WTC11 (cell line): ENCODE results near the gene RPS6KA2. TPM values are rescaled to one million over a fixed set of nuclear protein-coding genes. Genes with fewer than 3 reads are reported as not detected.

Source experiments
- ATAC-seq: fragments of 200-7000 bp; cut with Tn5 transposase; 2 replicates; pipeline ENCODE4 v1.10.0; 2021; ENCODE audit warnings: mild to moderate bottlenecking, moderate library complexity
- CTCF ChIA-PET: fragments of 300-600 bp; sonication (Branson Sonifier 250); formaldehyde crosslinking; loops from one replicate; lab custom pipeline; 2021; ENCODE audit warnings: antibody characterized with exemption; lab: Charles Lee
- POLR2A ChIA-PET: fragments of 350-600 bp; sonication (Branson Sonifier 250); formaldehyde crosslinking; loops from one replicate; lab custom pipeline; 2021; ENCODE audit warnings: antibody characterized with exemption; lab: Charles Lee
- DNase-seq: peaks from one replicate; pipeline ENCODE4 v3.0.0; 2021; ENCODE audit warnings: low spot score
- H3K27ac Mint-ChIP-seq: 2 replicates; pipeline ENCODE4 v1.8.0; 2021; ENCODE audit warnings: mixed read lengths
- H3K27me3 Mint-ChIP-seq: 2 replicates; pipeline ENCODE4 v1.8.0; 2021; ENCODE audit warnings: low read depth, mild to moderate bottlenecking, moderate library complexity, mixed read lengths
- H3K36me3 Mint-ChIP-seq: 2 replicates; pipeline ENCODE4 v1.8.0; 2021; ENCODE audit warnings: mixed read lengths
- H3K4me1 Mint-ChIP-seq: 2 replicates; pipeline ENCODE4 v1.8.0; 2022; ENCODE audit warnings: mixed read lengths
- H3K4me3 Mint-ChIP-seq: 2 replicates; pipeline ENCODE4 v1.8.0; 2021; ENCODE audit warnings: mild to moderate bottlenecking, moderate library complexity, mixed read lengths
- H3K9me3 Mint-ChIP-seq: 2 replicates; pipeline ENCODE4 v1.8.0; 2021; ENCODE audit warnings: mixed read lengths
- FOXJ3 ChIP-seq: sonication (generic); formaldehyde crosslinking; IDR thresholded peaks from 2 replicates; pipeline ENCODE4 v1.9.0; 2021; ENCODE audit warnings: missing genetic modification reagents, mild to moderate bottlenecking, borderline replicate concordance
- GTF2I ChIP-seq: fragments of 250-450 bp; sonication (Bioruptor Pico); conservative IDR thresholded peaks from 2 replicates; pipeline ENCODE4 v1.4.0; 2021; ENCODE audit warnings: mild to moderate bottlenecking
- HMGA2 ChIP-seq: fragments of 250-450 bp; sonication (Bioruptor Pico); IDR thresholded peaks from 2 replicates; pipeline ENCODE4 v1.4.0; 2021; ENCODE audit warnings: mild to moderate bottlenecking, moderate library complexity
- IRF2 ChIP-seq: sonication (generic); formaldehyde crosslinking; IDR thresholded peaks from 2 replicates; pipeline ENCODE4 v1.8.0; 2022; ENCODE audit warnings: low read depth, missing genetic modification reagents, borderline replicate concordance
- MLX ChIP-seq: sonication (generic); formaldehyde crosslinking; IDR thresholded peaks from 2 replicates; pipeline ENCODE4 v1.8.1; 2023; ENCODE audit warnings: mild to moderate bottlenecking, missing genetic modification reagents, moderate library complexity
- MYBL2 ChIP-seq: sonication (generic); formaldehyde crosslinking; IDR thresholded peaks from 2 replicates; pipeline ENCODE4 v1.8.1; 2023; ENCODE audit warnings: mild to moderate bottlenecking, moderate library complexity, missing genetic modification reagents
- NFATC4 ChIP-seq: fragments of 250-450 bp; sonication (Bioruptor Pico); IDR thresholded peaks from 2 replicates; pipeline ENCODE4 v1.9.0; 2021; ENCODE audit warnings: mild to moderate bottlenecking
- NR2C2 ChIP-seq: sonication (generic); formaldehyde crosslinking; IDR thresholded peaks from 2 replicates; pipeline ENCODE4 v1.8.0; 2022; ENCODE audit warnings: mild to moderate bottlenecking, missing genetic modification reagents
- NR3C1 ChIP-seq: sonication (generic); formaldehyde crosslinking; conservative IDR thresholded peaks from 2 replicates; pipeline ENCODE4 v1.8.1; 2023; ENCODE audit warnings: low read depth, mild to moderate bottlenecking, missing genetic modification reagents
- PRRX2 ChIP-seq: fragments of 250-450 bp; sonication (Bioruptor Pico); IDR thresholded peaks from 2 replicates; pipeline ENCODE4 v1.8.0; 2021; ENCODE audit warnings: mild to moderate bottlenecking
- TEAD4 ChIP-seq: sonication (generic); formaldehyde crosslinking; IDR thresholded peaks from 2 replicates; pipeline ENCODE4 v1.8.0; 2022; ENCODE audit warnings: mild to moderate bottlenecking, missing genetic modification reagents
- ZMAT4 ChIP-seq: fragments of 250-450 bp; sonication (Bioruptor Pico); IDR thresholded peaks from 2 replicates; pipeline ENCODE4 v1.9.0; 2021; ENCODE audit warnings: mild to moderate bottlenecking
- ZNF232 ChIP-seq: sonication (generic); formaldehyde crosslinking; IDR thresholded peaks from 2 replicates; pipeline ENCODE4 v1.8.0; 2022; ENCODE audit warnings: mild to moderate bottlenecking, missing genetic modification reagents
- ZNF532 ChIP-seq: fragments of 250-450 bp; sonication (Bioruptor Pico); IDR thresholded peaks from 2 replicates; pipeline ENCODE4 v1.9.0; 2021; ENCODE audit warnings: mild to moderate bottlenecking, borderline replicate concordance
- total RNA-seq: library from RNA; stranded (reverse); gene quantifications from 3 replicates; pipeline ENCODE4 v1.2.3, GENCODE V29; 2021
- TF ChIP-seq, protein P1 (sequence below): sonication (generic); formaldehyde crosslinking; IDR thresholded peaks from 2 replicates; pipeline ENCODE4 v1.8.1; 2022; ENCODE audit warnings: low read depth, mild to moderate bottlenecking, moderate library complexity, missing genetic modification reagents, borderline replicate concordance
- TF ChIP-seq, protein P2 (sequence below): sonication (generic); formaldehyde crosslinking; IDR thresholded peaks from 2 replicates; pipeline ENCODE4 v1.8.1; 2023; ENCODE audit warnings: mild to moderate bottlenecking, missing genetic modification reagents
- TF ChIP-seq, protein P3 (sequence below): sonication (generic); formaldehyde crosslinking; IDR thresholded peaks from 2 replicates; pipeline ENCODE4 v1.8.1; 2022; ENCODE audit warnings: mild to moderate bottlenecking, missing genetic modification reagents, moderate library complexity, borderline replicate concordance
- TF ChIP-seq, protein P4 (sequence below): sonication (generic); formaldehyde crosslinking; IDR thresholded peaks from 2 replicates; pipeline ENCODE4 v1.8.0; 2023; ENCODE audit warnings: missing genetic modification reagents, mild to moderate bottlenecking, borderline replicate concordance
- TF ChIP-seq, protein P5 (sequence below): sonication (generic); formaldehyde crosslinking; IDR thresholded peaks from 2 replicates; pipeline ENCODE4 v1.8.0; 2023; ENCODE audit warnings: mild to moderate bottlenecking, missing genetic modification reagents

The RPS6KA2 gene
- total RNA-seq, 1 experiment from 2014 or later, result 24.2 TPM

GRCh38 chr6:166589337-166589731, 37.7 kb downstream of the RPS6KA2 start:
- DNase-seq, result no peak
- H3K9me3 Mint-ChIP-seq, result no peaks in the 10 kb centered on the region
- TF ChIP-seq NR3C1 (CRISPR knock-in tag) (no peak), ZMAT4 (CRISPR knock-in tag) (no peak), NFATC4 (CRISPR knock-in tag) (no peak), GTF2I (CRISPR knock-in tag) (no peak), HMGA2 (CRISPR knock-in tag) (no peak), PRRX2 (CRISPR knock-in tag) (no peak), NR2C2 (no peak), ZNF532 (CRISPR knock-in tag) (no peak), ZNF232 (CRISPR knock-in tag) (no peak), FOXJ3 (CRISPR knock-in tag) (no peak), MYBL2 (CRISPR knock-in tag) (no peak), IRF2 (no peak), MLX (CRISPR knock-in tag) (no peak), TEAD4 (CRISPR knock-in tag) (no peak)
- TF ChIP-seq, protein P1, sequence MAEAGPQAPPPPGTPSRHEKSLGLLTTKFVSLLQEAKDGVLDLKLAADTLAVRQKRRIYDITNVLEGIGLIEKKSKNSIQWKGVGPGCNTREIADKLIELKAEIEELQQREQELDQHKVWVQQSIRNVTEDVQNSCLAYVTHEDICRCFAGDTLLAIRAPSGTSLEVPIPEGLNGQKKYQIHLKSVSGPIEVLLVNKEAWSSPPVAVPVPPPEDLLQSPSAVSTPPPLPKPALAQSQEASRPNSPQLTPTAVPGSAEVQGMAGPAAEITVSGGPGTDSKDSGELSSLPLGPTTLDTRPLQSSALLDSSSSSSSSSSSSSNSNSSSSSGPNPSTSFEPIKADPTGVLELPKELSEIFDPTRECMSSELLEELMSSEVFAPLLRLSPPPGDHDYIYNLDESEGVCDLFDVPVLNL (CRISPR knock-in tag), result no peak
- TF ChIP-seq, protein P2, sequence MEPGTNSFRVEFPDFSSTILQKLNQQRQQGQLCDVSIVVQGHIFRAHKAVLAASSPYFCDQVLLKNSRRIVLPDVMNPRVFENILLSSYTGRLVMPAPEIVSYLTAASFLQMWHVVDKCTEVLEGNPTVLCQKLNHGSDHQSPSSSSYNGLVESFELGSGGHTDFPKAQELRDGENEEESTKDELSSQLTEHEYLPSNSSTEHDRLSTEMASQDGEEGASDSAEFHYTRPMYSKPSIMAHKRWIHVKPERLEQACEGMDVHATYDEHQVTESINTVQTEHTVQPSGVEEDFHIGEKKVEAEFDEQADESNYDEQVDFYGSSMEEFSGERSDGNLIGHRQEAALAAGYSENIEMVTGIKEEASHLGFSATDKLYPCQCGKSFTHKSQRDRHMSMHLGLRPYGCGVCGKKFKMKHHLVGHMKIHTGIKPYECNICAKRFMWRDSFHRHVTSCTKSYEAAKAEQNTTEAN (CRISPR knock-in tag), result no peak
- TF ChIP-seq, protein P3, sequence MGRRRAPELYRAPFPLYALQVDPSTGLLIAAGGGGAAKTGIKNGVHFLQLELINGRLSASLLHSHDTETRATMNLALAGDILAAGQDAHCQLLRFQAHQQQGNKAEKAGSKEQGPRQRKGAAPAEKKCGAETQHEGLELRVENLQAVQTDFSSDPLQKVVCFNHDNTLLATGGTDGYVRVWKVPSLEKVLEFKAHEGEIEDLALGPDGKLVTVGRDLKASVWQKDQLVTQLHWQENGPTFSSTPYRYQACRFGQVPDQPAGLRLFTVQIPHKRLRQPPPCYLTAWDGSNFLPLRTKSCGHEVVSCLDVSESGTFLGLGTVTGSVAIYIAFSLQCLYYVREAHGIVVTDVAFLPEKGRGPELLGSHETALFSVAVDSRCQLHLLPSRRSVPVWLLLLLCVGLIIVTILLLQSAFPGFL (CRISPR knock-in tag), result no peak
- TF ChIP-seq, protein P4, sequence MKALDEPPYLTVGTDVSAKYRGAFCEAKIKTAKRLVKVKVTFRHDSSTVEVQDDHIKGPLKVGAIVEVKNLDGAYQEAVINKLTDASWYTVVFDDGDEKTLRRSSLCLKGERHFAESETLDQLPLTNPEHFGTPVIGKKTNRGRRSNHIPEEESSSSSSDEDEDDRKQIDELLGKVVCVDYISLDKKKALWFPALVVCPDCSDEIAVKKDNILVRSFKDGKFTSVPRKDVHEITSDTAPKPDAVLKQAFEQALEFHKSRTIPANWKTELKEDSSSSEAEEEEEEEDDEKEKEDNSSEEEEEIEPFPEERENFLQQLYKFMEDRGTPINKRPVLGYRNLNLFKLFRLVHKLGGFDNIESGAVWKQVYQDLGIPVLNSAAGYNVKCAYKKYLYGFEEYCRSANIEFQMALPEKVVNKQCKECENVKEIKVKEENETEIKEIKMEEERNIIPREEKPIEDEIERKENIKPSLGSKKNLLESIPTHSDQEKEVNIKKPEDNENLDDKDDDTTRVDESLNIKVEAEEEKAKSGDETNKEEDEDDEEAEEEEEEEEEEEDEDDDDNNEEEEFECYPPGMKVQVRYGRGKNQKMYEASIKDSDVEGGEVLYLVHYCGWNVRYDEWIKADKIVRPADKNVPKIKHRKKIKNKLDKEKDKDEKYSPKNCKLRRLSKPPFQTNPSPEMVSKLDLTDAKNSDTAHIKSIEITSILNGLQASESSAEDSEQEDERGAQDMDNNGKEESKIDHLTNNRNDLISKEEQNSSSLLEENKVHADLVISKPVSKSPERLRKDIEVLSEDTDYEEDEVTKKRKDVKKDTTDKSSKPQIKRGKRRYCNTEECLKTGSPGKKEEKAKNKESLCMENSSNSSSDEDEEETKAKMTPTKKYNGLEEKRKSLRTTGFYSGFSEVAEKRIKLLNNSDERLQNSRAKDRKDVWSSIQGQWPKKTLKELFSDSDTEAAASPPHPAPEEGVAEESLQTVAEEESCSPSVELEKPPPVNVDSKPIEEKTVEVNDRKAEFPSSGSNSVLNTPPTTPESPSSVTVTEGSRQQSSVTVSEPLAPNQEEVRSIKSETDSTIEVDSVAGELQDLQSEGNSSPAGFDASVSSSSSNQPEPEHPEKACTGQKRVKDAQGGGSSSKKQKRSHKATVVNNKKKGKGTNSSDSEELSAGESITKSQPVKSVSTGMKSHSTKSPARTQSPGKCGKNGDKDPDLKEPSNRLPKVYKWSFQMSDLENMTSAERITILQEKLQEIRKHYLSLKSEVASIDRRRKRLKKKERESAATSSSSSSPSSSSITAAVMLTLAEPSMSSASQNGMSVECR (CRISPR knock-in tag), result no peak
- TF ChIP-seq, protein P5, sequence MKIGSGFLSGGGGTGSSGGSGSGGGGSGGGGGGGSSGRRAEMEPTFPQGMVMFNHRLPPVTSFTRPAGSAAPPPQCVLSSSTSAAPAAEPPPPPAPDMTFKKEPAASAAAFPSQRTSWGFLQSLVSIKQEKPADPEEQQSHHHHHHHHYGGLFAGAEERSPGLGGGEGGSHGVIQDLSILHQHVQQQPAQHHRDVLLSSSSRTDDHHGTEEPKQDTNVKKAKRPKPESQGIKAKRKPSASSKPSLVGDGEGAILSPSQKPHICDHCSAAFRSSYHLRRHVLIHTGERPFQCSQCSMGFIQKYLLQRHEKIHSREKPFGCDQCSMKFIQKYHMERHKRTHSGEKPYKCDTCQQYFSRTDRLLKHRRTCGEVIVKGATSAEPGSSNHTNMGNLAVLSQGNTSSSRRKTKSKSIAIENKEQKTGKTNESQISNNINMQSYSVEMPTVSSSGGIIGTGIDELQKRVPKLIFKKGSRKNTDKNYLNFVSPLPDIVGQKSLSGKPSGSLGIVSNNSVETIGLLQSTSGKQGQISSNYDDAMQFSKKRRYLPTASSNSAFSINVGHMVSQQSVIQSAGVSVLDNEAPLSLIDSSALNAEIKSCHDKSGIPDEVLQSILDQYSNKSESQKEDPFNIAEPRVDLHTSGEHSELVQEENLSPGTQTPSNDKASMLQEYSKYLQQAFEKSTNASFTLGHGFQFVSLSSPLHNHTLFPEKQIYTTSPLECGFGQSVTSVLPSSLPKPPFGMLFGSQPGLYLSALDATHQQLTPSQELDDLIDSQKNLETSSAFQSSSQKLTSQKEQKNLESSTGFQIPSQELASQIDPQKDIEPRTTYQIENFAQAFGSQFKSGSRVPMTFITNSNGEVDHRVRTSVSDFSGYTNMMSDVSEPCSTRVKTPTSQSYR, result no peak
- ChIA-PET CTCF (no interaction called here), POLR2A (interaction anchor here (0.7 to 1.2 kb wide), 2 partner anchors 17 to 33 kb away, joined by 3 to 4 read pairs; no protein-coding TSS in a partner anchor)
- no peaks in the 10 kb centered on the region for H3K27me3 Mint-ChIP-seq
- H3K27ac Mint-ChIP-seq, result no peak overlapping the region
- H3K36me3 Mint-ChIP-seq, result no peaks in the 10 kb centered on the region
- H3K4me3 Mint-ChIP-seq, result no peak overlapping the region
- peaks cover 44% of the 10 kb centered on the region for H3K4me1 Mint-ChIP-seq
- ATAC-seq, result no peak
